OCI-LY1 (cell line): ENCODE results near the gene RNGTT.

Experiments
- H2AFZ ChIP-seq: fragments of 200-600 bp; sonication (generic), shearing (Covaris generic); 2 replicates; pipeline ENCODE4 v1.6.0; 2014; ENCODE audit warnings: antibody characterized with exemption, mild to moderate bottlenecking, low read length
- H3F3A ChIP-seq: fragments of 200-600 bp; sonication (generic), shearing (Covaris generic); 2 replicates; pipeline ENCODE4 v1.6.0; 2014; ENCODE audit warnings: mild to moderate bottlenecking, antibody characterized with exemption, low read length, moderate library complexity; ENCODE audit not compliant: insufficient read depth
- H3K27ac ChIP-seq: fragments of 200-600 bp; sonication (generic); 2 replicates; pipeline ENCODE4 v1.5.1; 2014; ENCODE audit warnings: low read length, mixed run types, mild to moderate bottlenecking, low read depth; ENCODE audit not compliant: poor library complexity, severe bottlenecking
- H3K27me3 ChIP-seq: fragments of 200-600 bp; sonication (generic); 2 replicates; pipeline ENCODE4 v1.6.0; 2014; ENCODE audit warnings: antibody characterized with exemption, mild to moderate bottlenecking, low read length, moderate library complexity; ENCODE audit not compliant: insufficient read depth
- H3K36me3 ChIP-seq: fragments of 200-600 bp; sonication (generic); 2 replicates; pipeline ENCODE4 v1.6.1; 2014; ENCODE audit warnings: mild to moderate bottlenecking, antibody characterized with exemption, low read length, moderate library complexity, mixed read lengths; ENCODE audit not compliant: insufficient read depth
- H3K4me1 ChIP-seq: fragments of 200-600 bp; sonication (generic); 2 replicates; pipeline ENCODE4 v1.5.1; 2014; ENCODE audit warnings: mild to moderate bottlenecking, low read length, moderate library complexity; ENCODE audit not compliant: insufficient read depth, severe bottlenecking
- H3K4me2 ChIP-seq: fragments of 200-600 bp; sonication (generic), shearing (Covaris generic); 2 replicates; pipeline ENCODE4 v1.6.1; 2014; ENCODE audit warnings: low read length
- H3K4me3 ChIP-seq: fragments of 200-600 bp; sonication (generic); 2 replicates; pipeline ENCODE4 v1.5.1; 2014; ENCODE audit warnings: low read length, low read depth, mild to moderate bottlenecking, mixed read lengths; ENCODE audit not compliant: poor library complexity, severe bottlenecking
- H3K79me2 ChIP-seq: fragments of 200-600 bp; shearing (Covaris generic); 2 replicates; pipeline ENCODE4 v1.6.1; 2016; ENCODE audit warnings: mixed run types, low read length, mixed read lengths; ENCODE audit not compliant: insufficient read depth
- H3K9ac ChIP-seq: fragments of 200-600 bp; sonication (generic), shearing (Covaris generic); 2 replicates; pipeline ENCODE4 v1.6.1; 2014; ENCODE audit warnings: mild to moderate bottlenecking, low read length, mixed read lengths
- H3K9me2 ChIP-seq: fragments of 200-600 bp; sonication (generic), shearing (Covaris generic); 2 replicates; pipeline ENCODE4 v1.6.1; 2014; ENCODE audit warnings: low read depth, mild to moderate bottlenecking, low read length, mixed read lengths
- H3K9me3 ChIP-seq: fragments of 200-600 bp; shearing (Covaris generic); 2 replicates; pipeline ENCODE4 v1.6.1; 2014; ENCODE audit warnings: low read length, mixed read lengths
- H4K20me1 ChIP-seq: fragments of 200-600 bp; sonication (generic), shearing (Covaris generic); 2 replicates; pipeline ENCODE4 v1.6.0; 2016; ENCODE audit warnings: mild to moderate bottlenecking, low read length; ENCODE audit not compliant: insufficient read depth
- EZH2 ChIP-seq: fragments of 200-600 bp; sonication (generic), shearing (Covaris generic); IDR thresholded peaks from 2 replicates; pipeline ENCODE4 v1.8.0; 2017; ENCODE audit warnings: borderline replicate concordance, mixed run types, mild to moderate bottlenecking, antibody characterized with exemption, low read length, moderate library complexity, mixed read lengths
- TF ChIP-seq, protein P1 (sequence below): fragments of 200-600 bp; sonication (generic), shearing (Covaris generic); IDR thresholded peaks from 2 replicates; pipeline ENCODE4 v1.5.1; 2017; ENCODE audit warnings: mild to moderate bottlenecking, antibody characterized with exemption, low read length, moderate library complexity, mixed read lengths

The RNGTT gene

DNA sequence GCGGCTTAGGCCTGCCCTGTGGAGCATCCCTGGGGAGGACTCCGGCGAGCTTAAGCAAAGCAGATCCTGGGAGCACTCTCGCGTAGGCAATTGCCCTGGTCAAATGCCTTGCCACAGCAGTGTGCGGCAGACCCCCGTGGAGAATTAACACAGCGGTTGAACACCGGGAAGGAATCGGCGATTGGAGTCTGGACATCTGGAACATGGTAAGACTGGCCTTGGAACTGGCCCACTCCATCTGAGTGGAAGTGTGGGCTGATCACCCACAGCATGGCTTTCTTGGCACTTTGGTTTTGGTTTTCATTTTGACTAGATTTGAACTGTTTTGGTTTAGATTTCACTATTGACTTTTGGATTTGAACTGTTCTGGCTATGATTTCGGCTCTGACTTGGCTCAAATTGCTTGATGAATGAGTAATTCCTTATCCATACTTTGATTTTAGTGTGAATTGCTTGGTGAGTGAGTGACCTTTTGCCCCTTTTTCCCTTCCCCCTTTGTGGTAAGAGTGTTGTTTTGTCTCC is 300.7 kb downstream of the RNGTT start:
- no peak overlapping the region for H3K4me3 ChIP-seq
- no peaks in the 10 kb centered on the region for H3K9me2 ChIP-seq
- H3K4me1 ChIP-seq = peaks cover 7% of the 10 kb centered on the region
- H2AFZ ChIP-seq = no peak overlapping the region
- no peak overlapping the region for H3K9ac ChIP-seq
- H3K27ac ChIP-seq = no peak overlapping the region
- no peaks in the 10 kb centered on the region for H3K79me2 ChIP-seq
- no peak overlapping the region for H3K4me2 ChIP-seq
- peaks cover 10% of the 10 kb centered on the region for H3K9me3 ChIP-seq
- TF ChIP-seq, protein P1, sequence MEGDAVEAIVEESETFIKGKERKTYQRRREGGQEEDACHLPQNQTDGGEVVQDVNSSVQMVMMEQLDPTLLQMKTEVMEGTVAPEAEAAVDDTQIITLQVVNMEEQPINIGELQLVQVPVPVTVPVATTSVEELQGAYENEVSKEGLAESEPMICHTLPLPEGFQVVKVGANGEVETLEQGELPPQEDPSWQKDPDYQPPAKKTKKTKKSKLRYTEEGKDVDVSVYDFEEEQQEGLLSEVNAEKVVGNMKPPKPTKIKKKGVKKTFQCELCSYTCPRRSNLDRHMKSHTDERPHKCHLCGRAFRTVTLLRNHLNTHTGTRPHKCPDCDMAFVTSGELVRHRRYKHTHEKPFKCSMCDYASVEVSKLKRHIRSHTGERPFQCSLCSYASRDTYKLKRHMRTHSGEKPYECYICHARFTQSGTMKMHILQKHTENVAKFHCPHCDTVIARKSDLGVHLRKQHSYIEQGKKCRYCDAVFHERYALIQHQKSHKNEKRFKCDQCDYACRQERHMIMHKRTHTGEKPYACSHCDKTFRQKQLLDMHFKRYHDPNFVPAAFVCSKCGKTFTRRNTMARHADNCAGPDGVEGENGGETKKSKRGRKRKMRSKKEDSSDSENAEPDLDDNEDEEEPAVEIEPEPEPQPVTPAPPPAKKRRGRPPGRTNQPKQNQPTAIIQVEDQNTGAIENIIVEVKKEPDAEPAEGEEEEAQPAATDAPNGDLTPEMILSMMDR = no peak
- TF ChIP-seq EZH2 = no peak
- peaks cover 7% of the 10 kb centered on the region; the same call in 1 of the 2 replicates for H3K36me3 ChIP-seq
- H3K27me3 ChIP-seq = no peaks in the 10 kb centered on the region
- no peaks in the 10 kb centered on the region for H4K20me1 ChIP-seq
- no peaks in the 10 kb centered on the region for H3F3A ChIP-seq

DNA sequence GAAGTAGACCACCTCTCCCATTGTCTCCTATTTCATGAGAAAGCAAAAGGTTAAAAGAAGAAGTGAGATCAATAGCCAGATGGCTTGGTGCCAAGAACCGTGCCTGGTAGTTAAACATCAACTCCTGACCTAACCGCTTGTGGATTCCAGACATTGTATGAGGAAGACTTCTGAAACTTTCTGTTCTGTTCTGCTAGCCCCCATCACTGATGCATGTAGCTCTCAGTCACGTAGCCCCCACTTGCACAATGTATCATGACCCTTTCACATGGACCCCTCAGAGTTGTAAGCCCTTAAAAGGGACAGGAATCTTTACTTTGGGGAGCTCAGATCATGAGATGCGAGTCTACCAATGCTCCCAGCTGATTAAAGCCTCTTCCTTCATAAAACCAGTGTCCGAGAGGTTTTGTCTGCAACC is 301.2 kb downstream of the RNGTT start:
- Histone ChIP-seq H3K79me2 (no peaks in the 10 kb centered on the region), H3K9me2 (no peaks in the 10 kb centered on the region), H2AFZ (no peak overlapping the region), H3K36me3 (peaks cover 7% of the 10 kb centered on the region; the same call in 1 of the 2 replicates), H3K27me3 (no peaks in the 10 kb centered on the region), H3F3A (no peaks in the 10 kb centered on the region), H3K27ac (no peak overlapping the region), H3K4me3 (no peak overlapping the region), H3K4me1 (peaks cover 13% of the 10 kb centered on the region), H3K9ac (no peak overlapping the region), H3K9me3 (peaks cover 10% of the 10 kb centered on the region), H4K20me1 (no peaks in the 10 kb centered on the region), H3K4me2 (no peak overlapping the region)
- TF ChIP-seq EZH2 = no peak
- TF ChIP-seq, protein P1 = no peak

DNA sequence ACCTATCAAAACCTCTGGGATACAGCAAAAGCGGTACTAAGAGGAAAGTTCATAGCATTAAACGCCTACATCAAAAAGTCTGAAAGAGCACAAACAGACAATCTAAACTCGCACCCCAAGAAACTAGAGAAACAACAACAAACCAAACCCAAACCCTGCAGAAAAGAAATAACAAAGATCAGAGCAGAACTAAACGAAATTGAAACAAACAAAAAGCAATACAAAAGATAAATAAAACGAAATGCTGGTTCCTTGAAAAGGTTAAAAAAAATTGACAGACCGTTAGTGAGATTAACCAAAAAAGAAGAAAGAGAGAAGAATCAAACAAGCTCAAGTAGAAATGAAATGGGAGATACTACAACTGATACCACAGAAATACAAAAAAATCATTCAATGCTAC is 302.3 kb downstream of the RNGTT start:
- H3K4me1 ChIP-seq = peaks cover 20% of the 10 kb centered on the region

More for the DNA sequence above, 302.3 kb downstream of the RNGTT start:
- TF ChIP-seq EZH2 = no peak
- TF ChIP-seq, protein P1 = no peak
- Histone ChIP-seq H3F3A (no peaks in the 10 kb centered on the region), H3K4me2 (no peak overlapping the region), H3K79me2 (no peaks in the 10 kb centered on the region), H3K27ac (no peak overlapping the region), H3K9me3 (peaks cover 10% of the 10 kb centered on the region), H3K9ac (no peak overlapping the region), H3K9me2 (no peaks in the 10 kb centered on the region), H4K20me1 (no peaks in the 10 kb centered on the region), H3K36me3 (peaks cover under 1% of the 10 kb centered on the region; the same call in 1 of the 2 replicates), H3K4me3 (no peak overlapping the region), H3K27me3 (no peaks in the 10 kb centered on the region), H2AFZ (no peak overlapping the region)
